Erythroblast (primary cell): Measurements from ENCODE around the gene BBS9.

ENCODE experiments used
- GATA1 ChIP-seq: IDR thresholded peaks from 2 replicates; pipeline ENCODE4 v1.6.1; 2011; ENCODE audit warnings: low read depth, mild to moderate bottlenecking, control low read depth, low read length, moderate library complexity
- POLR2A ChIP-seq: IDR thresholded peaks from 2 replicates; pipeline ENCODE4 v1.6.1; 2011; ENCODE audit warnings: mild to moderate bottlenecking, low read length

- TF ChIP-seq POLR2A (no peak), GATA1 (no peak)
Observed at GRCh38 chr7:33636359-33636758, 507.0 kb downstream of the BBS9 start.
